Uterus (tissue), 2 donors: ENCODE measurements around the gene SNRPD1.

Experiments
- CTCF ChIP-seq, 4 experiments: fragments of 200-600 bp in 2 of 4; fragments of 450-650 bp in 2 of 4; sonication (generic) in 2 of 4; IDR thresholded peaks; one replicate each; pipeline ENCODE4 v1.5.1; 2016 to 2019; ENCODE audit warnings: antibody characterized with exemption in 4 of 4, mild to moderate bottlenecking in 2 of 4, moderate library complexity in 1 of 4
- POLR2A ChIP-seq, 2 donors: fragments of 450-650 bp; IDR thresholded peaks; one replicate each; pipeline ENCODE4 v1.6.1; 2016; ENCODE audit warnings: antibody characterized with exemption in 2 of 2, mild to moderate bottlenecking in 1 of 2, moderate library complexity in 1 of 2

DNA sequence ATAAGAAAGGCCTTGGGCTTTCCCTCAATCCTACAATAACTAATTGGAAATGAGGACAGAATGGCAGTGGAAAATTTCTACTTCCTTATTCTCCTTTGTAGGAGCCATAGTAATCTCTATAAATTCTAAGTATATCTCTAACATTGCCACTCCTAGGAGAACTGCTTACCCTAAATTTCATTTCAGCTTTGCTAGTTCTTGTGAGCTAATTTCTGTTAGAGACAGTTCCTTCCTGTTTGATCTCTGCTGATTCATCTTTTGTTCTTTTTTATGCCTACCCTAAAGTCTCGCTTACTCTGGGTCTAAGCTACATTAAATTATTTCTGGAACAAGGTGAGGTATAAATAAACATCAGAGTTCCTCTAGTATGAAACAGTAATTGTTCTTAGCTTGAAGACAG is 66.7 kb downstream of the SNRPD1 start:
- TF ChIP-seq POLR2A (IDR thresholded peaks at IDR 0.05), result no peak
- TF ChIP-seq CTCF (IDR thresholded peaks at IDR 0.05), result no peak
